ENCODE results near the gene FBRSL1.
"Not testable (repeated sequence)": the region's sequence is repeated elsewhere in the genome, so short reads cannot be mapped to it uniquely, and the experiment has no call there.

The FBRSL1 gene

GRCh38 chr12:132529156-132529839 lies 39.3 kb downstream of the FBRSL1 start:
- DNase-seq: no peak

DNA sequence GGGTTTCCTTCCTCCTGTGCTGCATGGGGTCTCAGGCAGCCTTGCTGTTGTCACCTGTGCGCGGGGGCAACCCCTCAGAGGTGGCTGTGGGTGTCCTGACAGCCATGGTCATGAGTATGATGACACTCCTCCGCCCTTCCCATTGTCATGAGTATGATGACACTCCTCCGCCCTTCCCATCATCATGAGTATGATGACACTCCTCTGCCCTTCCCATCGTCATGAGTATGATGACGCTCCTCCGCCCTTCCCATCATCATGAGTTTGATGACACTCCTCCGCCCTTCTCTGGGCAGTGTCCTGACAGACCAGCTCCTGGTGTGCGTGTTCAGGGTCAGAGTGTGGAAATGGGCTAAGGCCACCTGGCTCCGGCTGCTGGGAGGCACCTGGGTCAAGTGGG lies 40.0 kb downstream of the FBRSL1 start:
- no peak for DNase-seq

- no peak for DNase-seq
These were observed 40.5 kb downstream of the FBRSL1 start for GRCh38 chr12:132530447-132530846.

DNA sequence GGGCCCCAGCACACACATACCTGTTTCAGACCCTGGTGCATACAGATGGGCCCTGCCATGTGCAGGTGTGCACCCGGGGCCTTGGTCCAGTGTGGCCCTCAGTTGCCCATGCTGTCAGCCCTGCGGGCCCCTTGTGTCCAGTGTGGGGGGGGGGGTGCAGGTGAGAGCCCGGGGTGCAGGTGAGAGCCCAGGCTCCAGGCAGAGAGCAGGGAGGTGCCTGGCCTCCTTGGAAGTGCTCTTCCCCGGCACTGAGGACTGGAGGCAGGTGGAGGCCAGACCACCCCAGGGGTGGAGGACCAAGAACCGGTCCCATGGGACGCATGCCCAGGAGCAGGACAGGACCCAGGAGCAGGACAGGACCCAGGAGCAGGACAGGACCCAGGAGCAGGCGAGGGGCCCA lies 40.9 kb downstream of the FBRSL1 start:
- DNase-seq: no peak

GRCh38 chr12:132532711-132533583 lies 43.0 kb downstream of the FBRSL1 start:
- DNase-seq: not testable (repeated sequence)

- no peak for DNase-seq
These were observed 43.6 kb downstream of the FBRSL1 start for GRCh38 chr12:132533584-132533958.

GRCh38 chr12:132534076-132534475 lies 44.1 kb downstream of the FBRSL1 start:
- DNase-seq: no peak

GRCh38 chr12:132535019-132535418 lies 45.1 kb downstream of the FBRSL1 start:
- DNase-seq: no peak

GRCh38 chr12:132536102-132536876 lies 46.3 kb downstream of the FBRSL1 start:
- DNase-seq: no peak

- no peak for DNase-seq
These were observed 47.1 kb downstream of the FBRSL1 start for GRCh38 chr12:132537049-132537448.

- no peak for DNase-seq
These were observed 48.1 kb downstream of the FBRSL1 start for GRCh38 chr12:132537836-132538662.

GRCh38 chr12:132538663-132538990 lies 48.7 kb downstream of the FBRSL1 start:
- no peak for DNase-seq

- no peak for DNase-seq
These were observed 49.2 kb downstream of the FBRSL1 start for GRCh38 chr12:132539016-132539773.

DNA sequence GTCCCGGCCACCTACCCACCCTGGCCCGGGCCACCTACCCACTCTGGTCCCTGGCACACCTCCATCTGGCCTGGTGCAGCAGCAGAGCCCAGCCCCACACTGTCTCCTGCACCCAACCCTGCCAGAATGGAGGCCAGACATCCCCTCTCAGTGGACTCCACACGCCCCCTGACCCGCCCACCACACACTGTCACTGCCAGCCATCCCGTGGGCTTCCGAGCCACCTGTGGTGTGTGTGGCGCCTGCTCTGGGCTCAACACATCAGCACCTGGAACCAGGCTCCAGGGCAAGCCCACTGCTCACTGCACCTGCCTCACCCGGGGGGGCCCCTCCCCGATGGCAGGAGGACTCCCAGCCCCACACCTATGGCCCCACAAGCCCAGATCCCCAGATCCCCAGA lies 50.5 kb downstream of the FBRSL1 start:
- DNase-seq: no peak

GRCh38 chr12:132541200-132541599 lies 51.2 kb downstream of the FBRSL1 start:
- DNase-seq: no peak

GRCh38 chr12:132541996-132542395 lies 52.0 kb downstream of the FBRSL1 start:
- DNase-seq: no peak

DNA sequence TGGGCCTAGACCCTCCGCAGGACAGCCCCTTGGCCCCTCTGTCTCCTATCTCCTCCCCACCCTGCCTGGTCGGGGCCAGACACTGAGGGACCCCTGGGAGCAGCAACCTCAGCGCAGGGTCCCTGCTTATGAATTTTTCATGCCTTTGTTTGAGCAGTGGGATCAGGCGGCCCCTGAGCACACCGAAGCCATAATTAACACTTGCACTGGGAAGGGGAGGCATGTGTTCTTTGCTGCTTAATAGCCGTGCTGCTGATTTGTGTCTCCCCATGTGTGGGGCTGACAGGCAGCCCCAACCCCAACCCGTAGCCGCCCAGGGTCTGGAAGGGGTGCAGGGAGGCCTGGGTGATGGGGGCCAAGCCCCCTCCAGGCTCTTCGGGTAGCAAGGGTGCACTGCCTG lies 52.7 kb downstream of the FBRSL1 start:
- DNase-seq: no peak

GRCh38 chr12:132543298-132544079 lies 53.5 kb downstream of the FBRSL1 start:
- no peak for DNase-seq

DNA sequence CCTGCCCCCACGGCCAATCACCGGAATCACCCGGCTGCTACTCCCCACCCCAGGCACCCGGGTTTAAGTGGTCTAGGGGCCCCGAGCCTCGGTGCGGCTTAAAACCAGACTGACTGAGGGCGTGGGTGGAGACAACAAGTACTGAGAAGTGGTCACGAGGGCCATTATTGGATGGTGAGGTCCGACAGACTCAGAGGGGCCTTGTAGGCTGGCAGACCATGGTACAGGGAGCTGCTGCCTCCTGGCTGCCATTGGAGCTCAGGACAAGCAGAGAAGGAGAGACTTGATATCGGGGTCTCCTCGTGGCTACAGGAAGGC lies 54.1 kb downstream of the FBRSL1 start:
- no peak for DNase-seq

GRCh38 chr12:132544498-132544897 lies 54.5 kb downstream of the FBRSL1 start:
- no peak for DNase-seq
